ENCODE data around the gene ZBTB20. TPM values are rescaled to one million over a fixed set of nuclear protein-coding genes. Genes with fewer than 3 reads are reported as not detected.

Gene ZBTB20
- total RNA-seq, 2 donors from 2014 or later = 112 to 120 TPM

DNA sequence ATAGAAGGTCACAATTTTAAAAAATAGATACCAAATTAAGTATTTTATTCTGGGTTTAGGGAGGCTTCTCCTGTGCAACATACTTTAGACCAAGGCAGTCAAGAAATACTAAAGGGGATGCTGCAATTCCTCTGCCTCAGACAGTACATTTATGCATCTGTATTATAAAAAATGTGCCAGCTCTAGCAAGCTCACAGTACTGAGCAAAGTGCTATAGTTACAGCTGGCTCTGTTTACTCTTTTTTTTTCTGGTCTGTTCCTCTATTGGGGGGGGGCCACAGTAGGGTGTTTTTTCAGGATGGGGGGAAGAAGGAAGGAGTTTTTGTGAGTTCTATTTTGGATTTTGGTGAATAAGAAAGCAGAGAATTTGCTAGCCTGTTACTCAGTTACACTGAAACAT is 668.3 kb downstream of the ZBTB20 start:
- no peaks in the 10 kb centered on the region for H3K36me3 ChIP-seq
- ATAC-seq (ENCODE audit: insufficient number of reproducible peaks, low FRiP score, low read depth) = peak; percentile 73
- H3K4me3 ChIP-seq = no peak overlapping the region
- no peak for DNase-seq (ENCODE audit: low spot score)
- H3K27ac ChIP-seq = no peak overlapping the region
- TF ChIP-seq, protein P1, sequence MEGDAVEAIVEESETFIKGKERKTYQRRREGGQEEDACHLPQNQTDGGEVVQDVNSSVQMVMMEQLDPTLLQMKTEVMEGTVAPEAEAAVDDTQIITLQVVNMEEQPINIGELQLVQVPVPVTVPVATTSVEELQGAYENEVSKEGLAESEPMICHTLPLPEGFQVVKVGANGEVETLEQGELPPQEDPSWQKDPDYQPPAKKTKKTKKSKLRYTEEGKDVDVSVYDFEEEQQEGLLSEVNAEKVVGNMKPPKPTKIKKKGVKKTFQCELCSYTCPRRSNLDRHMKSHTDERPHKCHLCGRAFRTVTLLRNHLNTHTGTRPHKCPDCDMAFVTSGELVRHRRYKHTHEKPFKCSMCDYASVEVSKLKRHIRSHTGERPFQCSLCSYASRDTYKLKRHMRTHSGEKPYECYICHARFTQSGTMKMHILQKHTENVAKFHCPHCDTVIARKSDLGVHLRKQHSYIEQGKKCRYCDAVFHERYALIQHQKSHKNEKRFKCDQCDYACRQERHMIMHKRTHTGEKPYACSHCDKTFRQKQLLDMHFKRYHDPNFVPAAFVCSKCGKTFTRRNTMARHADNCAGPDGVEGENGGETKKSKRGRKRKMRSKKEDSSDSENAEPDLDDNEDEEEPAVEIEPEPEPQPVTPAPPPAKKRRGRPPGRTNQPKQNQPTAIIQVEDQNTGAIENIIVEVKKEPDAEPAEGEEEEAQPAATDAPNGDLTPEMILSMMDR (IDR thresholded peaks at IDR 0.05) = no peak
- H3K4me1 ChIP-seq (ENCODE audit: control insufficient read depth in 1 of 2, low read depth in 2 of 2) = peaks cover 17 to 34% of the 10 kb centered on the region in 2 donors
- no peaks in the 10 kb centered on the region for H3K27me3 ChIP-seq (replicated peaks; ENCODE audit: insufficient read depth)
- no peaks in the 10 kb centered on the region for H3K9me3 ChIP-seq

DNA sequence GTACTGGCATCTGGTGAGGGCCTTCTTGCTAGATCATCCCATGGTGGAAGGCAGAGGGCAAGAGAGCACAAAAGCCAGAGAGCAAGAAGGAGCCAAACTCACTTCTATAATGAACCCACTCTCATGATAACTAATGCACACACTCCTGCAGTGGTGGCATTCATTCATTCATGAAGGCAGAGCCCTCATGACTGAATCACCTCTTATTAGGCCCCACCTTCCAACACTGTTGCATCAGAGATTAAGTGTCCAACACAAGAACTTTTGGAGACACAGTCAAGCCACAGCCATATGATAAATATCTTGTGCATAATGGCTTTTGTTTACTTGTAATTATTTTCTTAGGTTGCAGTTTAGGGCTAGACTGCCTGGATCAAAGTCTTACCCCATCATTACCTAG is 670.6 kb downstream of the ZBTB20 start:
- Histone ChIP-seq H3K4me3 (no peak overlapping the region), H3K9me3 (no peaks in the 10 kb centered on the region), H3K4me1 (ENCODE audit: control insufficient read depth in 1 of 2, low read depth in 2 of 2) (peaks cover 16 to 24% of the 10 kb centered on the region in 2 donors), H3K27me3 (replicated peaks; ENCODE audit: insufficient read depth) (no peaks in the 10 kb centered on the region), H3K27ac (no peak overlapping the region), H3K36me3 (no peaks in the 10 kb centered on the region)
- DNase-seq (ENCODE audit: low spot score) (no peak), ATAC-seq (ENCODE audit: insufficient number of reproducible peaks, low FRiP score, low read depth) (no peak)
- TF ChIP-seq, protein P1 (IDR thresholded peaks at IDR 0.05) = no peak

DNA sequence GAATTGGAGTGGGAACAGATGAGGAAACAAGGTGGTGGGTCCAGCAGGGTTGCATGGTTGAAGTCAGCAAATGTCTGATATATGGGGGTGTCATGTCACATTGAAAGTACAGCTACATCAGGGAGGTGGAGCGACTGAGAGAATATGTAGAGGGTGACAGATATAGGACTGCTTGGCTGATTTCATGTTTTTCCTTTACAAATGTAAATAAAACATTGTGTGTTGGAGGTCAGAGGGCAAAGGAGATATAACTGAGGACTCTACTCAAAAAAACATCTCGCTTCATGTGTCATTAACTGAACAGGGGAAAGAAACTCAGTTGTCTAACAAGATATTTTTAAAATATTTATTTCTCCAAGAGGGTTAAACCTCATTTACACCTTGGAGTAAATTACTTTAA is 675.6 kb downstream of the ZBTB20 start:
- ATAC-seq (ENCODE audit: insufficient number of reproducible peaks, low FRiP score, low read depth) (no peak), DNase-seq (ENCODE audit: low spot score) (no peak)
- Histone ChIP-seq H3K9me3 (no peaks in the 10 kb centered on the region), H3K27me3 (replicated peaks; ENCODE audit: insufficient read depth) (no peaks in the 10 kb centered on the region), H3K4me3 (no peak overlapping the region), H3K4me1 (ENCODE audit: control insufficient read depth in 1 of 2, low read depth in 2 of 2) (peaks cover 0 to 27% of the 10 kb centered on the region in 2 donors), H3K27ac (no peak overlapping the region), H3K36me3 (no peaks in the 10 kb centered on the region)
- TF ChIP-seq, protein P1 (IDR thresholded peaks at IDR 0.05) = no peak

DNA sequence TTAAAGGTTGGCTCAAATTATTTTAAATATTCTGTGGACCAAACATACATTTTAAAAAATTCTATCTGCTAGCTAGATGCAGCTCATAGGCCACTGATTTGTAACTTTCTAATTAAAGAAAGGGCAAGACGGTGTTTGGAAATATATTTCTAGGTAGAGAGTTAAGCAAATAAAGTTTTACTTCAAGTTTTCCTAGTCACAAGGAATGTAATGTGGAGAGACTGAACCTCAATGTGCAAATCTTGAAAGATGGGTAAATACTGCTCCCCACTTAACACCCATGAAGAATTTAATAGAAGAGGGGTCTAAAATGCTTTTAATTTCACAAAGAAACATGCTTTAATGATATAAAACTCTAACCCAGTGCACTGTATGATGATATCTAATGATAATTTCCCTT is 678.0 kb downstream of the ZBTB20 start:
- Histone ChIP-seq H3K27me3 (replicated peaks; ENCODE audit: insufficient read depth) (no peaks in the 10 kb centered on the region), H3K9me3 (no peaks in the 10 kb centered on the region), H3K4me1 (ENCODE audit: control insufficient read depth in 1 of 2, low read depth in 2 of 2) (peaks cover 0 to 27% of the 10 kb centered on the region in 2 donors), H3K27ac (peak overlapping the region in 1 of 2 donors; percentile 24), H3K36me3 (no peaks in the 10 kb centered on the region), H3K4me3 (no peak overlapping the region)
- ATAC-seq (ENCODE audit: insufficient number of reproducible peaks, low FRiP score, low read depth) (no peak), DNase-seq (ENCODE audit: low spot score) (no peak)
- TF ChIP-seq, protein P1 (IDR thresholded peaks at IDR 0.05) = no peak

DNA sequence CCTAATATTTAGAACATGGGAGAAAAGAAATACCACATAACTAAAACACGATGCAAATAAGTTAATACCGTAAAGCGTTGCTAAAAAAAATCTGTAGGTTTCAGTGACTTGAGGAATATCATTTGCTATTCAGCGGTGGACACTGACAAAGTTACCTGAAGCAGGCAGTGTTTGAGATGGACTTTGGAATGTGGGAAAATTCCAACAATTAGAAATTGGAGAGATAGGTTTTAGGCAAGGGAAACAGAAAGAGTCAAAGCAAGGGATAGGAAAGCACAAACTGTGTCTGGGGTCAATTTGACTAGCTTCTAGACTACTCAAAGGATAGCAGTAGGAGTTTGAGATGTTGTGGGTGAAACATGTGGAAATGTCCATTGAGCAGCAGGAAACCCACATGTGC is 680.3 kb downstream of the ZBTB20 start:
- TF ChIP-seq, protein P1 (IDR thresholded peaks at IDR 0.05) = no peak
- peaks cover 0 to 27% of the 10 kb centered on the region in 2 donors for H3K4me1 ChIP-seq (ENCODE audit: control insufficient read depth in 1 of 2, low read depth in 2 of 2)
- no peak overlapping the region for H3K4me3 ChIP-seq
- no peaks in the 10 kb centered on the region for H3K36me3 ChIP-seq
- H3K9me3 ChIP-seq = no peaks in the 10 kb centered on the region
- H3K27me3 ChIP-seq (replicated peaks; ENCODE audit: insufficient read depth) = no peaks in the 10 kb centered on the region
- DNase-seq (ENCODE audit: low spot score) (no peak), ATAC-seq (ENCODE audit: insufficient number of reproducible peaks, low FRiP score, low read depth) (no peak)
- no peak overlapping the region for H3K27ac ChIP-seq
